ENCODE measurements around the gene ZNF335.

GRCh38 chr20:45985573-45985972 lies 13.6 kb upstream of the ZNF335 start:
- TF ChIP-seq CTCF (IDR thresholded peaks at IDR 0.05) (no peak), POLR2A (IDR thresholded peaks at IDR 0.05) (no peak)

Data from ovary (tissue), 3 donors.